ENCODE data around the gene OOSP4A. TPM values are rescaled to one million over a fixed set of nuclear protein-coding genes. Genes with fewer than 3 reads are reported as not detected.

The OOSP4A gene
- polyA plus RNA-seq, 1 donor from 2014 or later = not detected

DNA sequence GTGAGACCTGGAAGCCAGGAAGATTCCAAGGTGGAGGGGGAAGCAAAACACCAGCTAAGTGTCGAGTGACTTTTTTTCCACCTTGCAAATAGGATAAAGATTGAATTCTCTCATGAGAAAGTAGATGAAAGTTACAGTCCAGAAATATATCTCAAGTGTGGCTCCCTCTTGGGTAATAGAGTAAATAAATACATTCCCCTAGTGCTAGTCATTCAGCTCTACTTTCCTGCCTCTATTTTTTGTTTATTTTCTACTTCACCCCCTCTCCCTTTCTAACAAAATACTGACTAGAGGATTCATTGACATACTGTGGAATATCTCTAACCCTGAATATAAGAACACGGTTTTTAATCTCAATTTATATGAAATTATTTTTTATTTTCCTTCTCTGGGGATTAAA is 34.0 kb downstream of the OOSP4A start:
- Histone ChIP-seq H3K9ac (ENCODE audit: low read length) (no peak overlapping the region), H3K36me3 (ENCODE audit: insufficient read depth, low read length) (no peaks in the 10 kb centered on the region)

DNA sequence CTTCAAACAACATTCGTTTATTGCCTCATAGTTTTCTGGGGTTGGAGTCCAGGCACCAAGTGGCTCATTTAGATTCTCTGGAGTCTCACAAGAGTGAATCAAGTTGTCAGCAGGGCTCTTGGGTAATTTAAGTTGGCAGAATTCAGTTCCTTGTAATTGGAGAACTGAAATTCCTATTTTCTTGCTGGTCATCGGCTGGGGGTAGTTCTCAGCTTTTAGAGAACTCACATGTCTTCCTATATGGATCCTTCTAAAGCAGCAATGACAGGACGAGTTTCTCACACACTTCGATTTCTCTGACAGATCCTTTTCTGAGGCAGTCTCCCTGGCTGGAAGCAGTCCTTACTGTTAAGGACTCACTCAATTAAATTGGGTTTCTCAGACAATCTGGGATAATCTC is 35.9 kb downstream of the OOSP4A start:
- Histone ChIP-seq H3K27me3 (ENCODE audit: insufficient read depth, low read depth, low read length) (no peaks in the 10 kb centered on the region), H3K4me2 (ENCODE audit: low read length) (no peak overlapping the region), H3K27ac (ENCODE audit: low read length) (no peak overlapping the region), H3K9me3 (ENCODE audit: low read length) (no peaks in the 10 kb centered on the region), H3K79me2 (replicated peaks; ENCODE audit: insufficient read depth, low read length) (no peaks in the 10 kb centered on the region), H2AFZ (ENCODE audit: low read depth, low read length) (no peak overlapping the region), H4K20me1 (ENCODE audit: insufficient read depth) (no peaks in the 10 kb centered on the region), H3F3A (ENCODE audit: insufficient read depth, low read length, poor library complexity, severe bottlenecking) (no peaks in the 10 kb centered on the region), H3K4me3 (ENCODE audit: low read length) (no peak overlapping the region), H3K9me2 (ENCODE audit: insufficient read depth, low read length) (no peaks in the 10 kb centered on the region), H3K36me3 (ENCODE audit: insufficient read depth, low read length) (no peaks in the 10 kb centered on the region), H3K9ac (ENCODE audit: low read length) (no peak overlapping the region)
- TF ChIP-seq SMC3 (conservative IDR thresholded peaks at IDR 0.05; ENCODE audit: poor library complexity) (no peak), TAF1 (IDR thresholded peaks at IDR 0.05; ENCODE audit: low read depth) (no peak), RAD21 (conservative IDR thresholded peaks at IDR 0.05) (no peak), EP300 (conservative IDR thresholded peaks at IDR 0.05; ENCODE audit: poor library complexity, severe bottlenecking) (no peak), POLR2AphosphoS5 (IDR thresholded peaks at IDR 0.05) (no peak), MXI1 (conservative IDR thresholded peaks at IDR 0.05; ENCODE audit: poor library complexity, severe bottlenecking) (no peak), EZH2 (IDR thresholded peaks at IDR 0.05; ENCODE audit: borderline replicate concordance, insufficient read depth, low read length, poor library complexity, severe bottlenecking) (no peak)
- TF ChIP-seq, protein P1, sequence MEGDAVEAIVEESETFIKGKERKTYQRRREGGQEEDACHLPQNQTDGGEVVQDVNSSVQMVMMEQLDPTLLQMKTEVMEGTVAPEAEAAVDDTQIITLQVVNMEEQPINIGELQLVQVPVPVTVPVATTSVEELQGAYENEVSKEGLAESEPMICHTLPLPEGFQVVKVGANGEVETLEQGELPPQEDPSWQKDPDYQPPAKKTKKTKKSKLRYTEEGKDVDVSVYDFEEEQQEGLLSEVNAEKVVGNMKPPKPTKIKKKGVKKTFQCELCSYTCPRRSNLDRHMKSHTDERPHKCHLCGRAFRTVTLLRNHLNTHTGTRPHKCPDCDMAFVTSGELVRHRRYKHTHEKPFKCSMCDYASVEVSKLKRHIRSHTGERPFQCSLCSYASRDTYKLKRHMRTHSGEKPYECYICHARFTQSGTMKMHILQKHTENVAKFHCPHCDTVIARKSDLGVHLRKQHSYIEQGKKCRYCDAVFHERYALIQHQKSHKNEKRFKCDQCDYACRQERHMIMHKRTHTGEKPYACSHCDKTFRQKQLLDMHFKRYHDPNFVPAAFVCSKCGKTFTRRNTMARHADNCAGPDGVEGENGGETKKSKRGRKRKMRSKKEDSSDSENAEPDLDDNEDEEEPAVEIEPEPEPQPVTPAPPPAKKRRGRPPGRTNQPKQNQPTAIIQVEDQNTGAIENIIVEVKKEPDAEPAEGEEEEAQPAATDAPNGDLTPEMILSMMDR (IDR thresholded peaks at IDR 0.05; ENCODE audit: poor library complexity, severe bottlenecking) = no peak

More for the DNA sequence above, 34.0 kb downstream of the OOSP4A start:
- H3F3A ChIP-seq (ENCODE audit: insufficient read depth, low read length, poor library complexity, severe bottlenecking) = no peaks in the 10 kb centered on the region
- no peaks in the 10 kb centered on the region for H4K20me1 ChIP-seq (ENCODE audit: insufficient read depth)
- no peak overlapping the region for H3K27ac ChIP-seq (ENCODE audit: low read length)
- H3K4me2 ChIP-seq (ENCODE audit: low read length) = no peak overlapping the region
- no peak overlapping the region for H2AFZ ChIP-seq (ENCODE audit: low read depth, low read length)
- H3K9me2 ChIP-seq (ENCODE audit: insufficient read depth, low read length) = no peaks in the 10 kb centered on the region
- TF ChIP-seq RAD21 (conservative IDR thresholded peaks at IDR 0.05) (no peak), EP300 (conservative IDR thresholded peaks at IDR 0.05; ENCODE audit: poor library complexity, severe bottlenecking) (no peak), TAF1 (IDR thresholded peaks at IDR 0.05; ENCODE audit: low read depth) (no peak)
- H3K4me3 ChIP-seq (ENCODE audit: low read length) = no peak overlapping the region
- no peaks in the 10 kb centered on the region for H3K79me2 ChIP-seq (replicated peaks; ENCODE audit: insufficient read depth, low read length)
- H3K9me3 ChIP-seq (ENCODE audit: low read length) = no peaks in the 10 kb centered on the region
- H3K27me3 ChIP-seq (ENCODE audit: insufficient read depth, low read depth, low read length) = no peaks in the 10 kb centered on the region

DNA sequence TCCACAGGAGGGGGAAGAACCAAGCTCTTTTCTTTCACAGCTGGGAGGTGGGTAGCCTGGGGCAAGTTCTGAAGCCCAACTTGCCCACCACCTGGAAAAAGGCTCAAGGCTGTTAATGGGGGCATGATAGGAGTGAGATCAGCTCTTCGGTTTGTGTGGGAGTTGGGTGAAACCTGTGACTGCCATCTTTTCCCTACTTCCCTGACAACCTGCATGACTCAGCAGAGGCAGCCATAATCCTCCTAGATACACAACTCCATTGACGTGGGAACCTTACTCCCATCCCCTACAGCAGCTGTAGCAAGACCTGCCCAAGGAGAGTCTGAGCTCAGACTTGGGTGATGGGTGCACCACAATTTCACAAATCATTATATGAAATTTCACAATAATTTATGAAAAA is 39.9 kb downstream of the OOSP4A start:
- Histone ChIP-seq H3K27me3 (ENCODE audit: insufficient read depth, low read depth, low read length) (no peaks in the 10 kb centered on the region), H3K9me3 (ENCODE audit: low read length) (no peaks in the 10 kb centered on the region), H3K4me2 (ENCODE audit: low read length) (no peak overlapping the region), H3K36me3 (ENCODE audit: insufficient read depth, low read length) (no peaks in the 10 kb centered on the region), H3K9me2 (ENCODE audit: insufficient read depth, low read length) (no peaks in the 10 kb centered on the region), H3K27ac (ENCODE audit: low read length) (no peak overlapping the region), H3K79me2 (replicated peaks; ENCODE audit: insufficient read depth, low read length) (no peaks in the 10 kb centered on the region), H3F3A (ENCODE audit: insufficient read depth, low read length, poor library complexity, severe bottlenecking) (no peaks in the 10 kb centered on the region), H3K9ac (ENCODE audit: low read length) (no peak overlapping the region), H2AFZ (ENCODE audit: low read depth, low read length) (no peak overlapping the region), H4K20me1 (ENCODE audit: insufficient read depth) (no peaks in the 10 kb centered on the region), H3K4me3 (ENCODE audit: low read length) (no peak overlapping the region)
- TF ChIP-seq EZH2 (IDR thresholded peaks at IDR 0.05; ENCODE audit: borderline replicate concordance, insufficient read depth, low read length, poor library complexity, severe bottlenecking) (no peak), EP300 (conservative IDR thresholded peaks at IDR 0.05; ENCODE audit: poor library complexity, severe bottlenecking) (no peak), SMC3 (conservative IDR thresholded peaks at IDR 0.05; ENCODE audit: poor library complexity) (no peak)

Measured in neural cell (in vitro differentiated cells).